HG03457 (cell line): Measurements from ENCODE around the gene NAT8L.

Source experiments
- ATAC-seq: cut with Tn5 transposase; IDR thresholded peaks from one replicate; pipeline ENCODE4 v1.9.1; 2021; ENCODE audit warnings: moderate number of reproducible peaks; ENCODE audit not compliant: unreplicated experiment

The NAT8L gene

GRCh38 chr4:2045518-2045951 is 13.6 kb upstream of the NAT8L start:
- no peak for ATAC-seq

- ATAC-seq = no peak
These were observed 12.8 kb upstream of the NAT8L start for GRCh38 chr4:2046031-2046961.

- no peak for ATAC-seq
These were observed 12.0 kb upstream of the NAT8L start for GRCh38 chr4:2047031-2047660.

- no peak for ATAC-seq
These were observed 11.1 kb upstream of the NAT8L start for GRCh38 chr4:2047781-2048581.

- no peak for ATAC-seq
These were observed 10.3 kb upstream of the NAT8L start for GRCh38 chr4:2048831-2049230.

GRCh38 chr4:2049381-2049780 is 9.7 kb upstream of the NAT8L start:
- ATAC-seq = no peak

GRCh38 chr4:2049811-2050210 is 9.3 kb upstream of the NAT8L start:
- no peak for ATAC-seq

GRCh38 chr4:2051086-2051485 is 8.0 kb upstream of the NAT8L start:
- no peak for ATAC-seq

GRCh38 chr4:2054217-2054616 is 4.9 kb upstream of the NAT8L start:
- no peak for ATAC-seq

- ATAC-seq = no peak
These were observed 1.6 kb upstream of the NAT8L start for GRCh38 chr4:2057382-2058065.

GRCh38 chr4:2058264-2059045 is 672 bp upstream of the NAT8L start:
- ATAC-seq = no peak

- no peak for ATAC-seq
These were observed 837 bp downstream of the NAT8L start for GRCh38 chr4:2059726-2060602.

- no peak for ATAC-seq
These were observed 1.6 kb downstream of the NAT8L start for GRCh38 chr4:2060611-2061185.

GRCh38 chr4:2061186-2062131 is 2.3 kb downstream of the NAT8L start:
- ATAC-seq = no peak

- no peak for ATAC-seq
These were observed 3.2 kb downstream of the NAT8L start for GRCh38 chr4:2062168-2062807.

- no peak for ATAC-seq
These were observed 3.8 kb downstream of the NAT8L start for GRCh38 chr4:2062808-2063524.
